ENCODE data around the gene PRUNE2. TPM values are rescaled to one million over a fixed set of nuclear protein-coding genes. Genes with fewer than 3 reads are reported as not detected.

The PRUNE2 gene
- polyA plus RNA-seq, 1 of the 3 experiments (the other 2 are of a cell fraction): 13.0 TPM

DNA sequence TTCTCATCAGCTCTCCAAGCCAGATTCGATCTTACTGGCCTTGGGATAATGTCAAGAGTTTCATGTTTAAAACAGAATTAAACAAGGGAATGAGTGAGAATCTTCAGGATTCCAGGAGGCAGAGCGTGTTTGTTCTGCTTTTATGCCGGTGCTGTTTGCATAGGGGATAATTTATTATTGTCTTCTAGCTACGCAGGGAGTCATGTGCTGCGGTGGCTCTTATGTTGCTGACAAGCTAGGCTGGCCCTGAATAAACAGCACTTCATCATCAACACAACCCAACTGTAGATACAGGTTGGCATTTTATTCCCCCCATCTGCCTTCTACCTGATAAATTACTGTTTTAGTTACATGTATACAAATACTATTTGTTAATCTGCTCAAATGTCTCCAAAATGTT lies 188.7 kb downstream of the PRUNE2 start:
- Histone ChIP-seq H3K27me3 (ENCODE audit: insufficient read depth) (peaks cover 38% of the 10 kb centered on the region), H3K9me2 (no peaks in the 10 kb centered on the region), H3K36me3 (replicated peaks in 1 of 2; ENCODE audit: control insufficient read depth in 1 of 2, insufficient read depth in 2 of 2, low read length in 1 of 2) (no peaks in the 10 kb centered on the region), H3K9me3 (no peaks in the 10 kb centered on the region), H3K4me2 (no peak overlapping the region), H3K79me2 (ENCODE audit: insufficient read depth) (no peaks in the 10 kb centered on the region), H3K4me3 (ENCODE audit: low read depth in 2 of 2, low read length in 1 of 2) (no peak overlapping the region), H3K9ac (no peak overlapping the region), H4K20me1 (ENCODE audit: insufficient read depth) (no peaks in the 10 kb centered on the region), H3K27ac (ENCODE audit: low read depth in 2 of 2, low read length in 1 of 2) (no peak overlapping the region), H3F3A (replicated peaks; ENCODE audit: insufficient read depth) (no peaks in the 10 kb centered on the region), H2AFZ (ENCODE audit: low read depth) (no peak overlapping the region), H3K4me1 (ENCODE audit: control insufficient read depth in 1 of 2, insufficient read depth in 2 of 2, low read depth in 1 of 2, low read length in 1 of 2) (no peaks in the 10 kb centered on the region)
- WGBS (ENCODE audit: low lambda C conversion rate): 7% methylated on average over 5 of the region's 5 CpGs
- ChIA-PET CTCF (no interaction called here), POLR2A (no interaction called here)
- no peak for DNase-seq
- TF ChIP-seq, protein P1, sequence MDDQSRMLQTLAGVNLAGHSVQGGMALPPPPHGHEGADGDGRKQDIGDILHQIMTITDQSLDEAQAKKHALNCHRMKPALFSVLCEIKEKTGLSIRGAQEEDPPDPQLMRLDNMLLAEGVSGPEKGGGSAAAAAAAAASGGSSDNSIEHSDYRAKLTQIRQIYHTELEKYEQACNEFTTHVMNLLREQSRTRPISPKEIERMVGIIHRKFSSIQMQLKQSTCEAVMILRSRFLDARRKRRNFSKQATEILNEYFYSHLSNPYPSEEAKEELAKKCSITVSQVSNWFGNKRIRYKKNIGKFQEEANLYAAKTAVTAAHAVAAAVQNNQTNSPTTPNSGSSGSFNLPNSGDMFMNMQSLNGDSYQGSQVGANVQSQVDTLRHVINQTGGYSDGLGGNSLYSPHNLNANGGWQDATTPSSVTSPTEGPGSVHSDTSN (IDR thresholded peaks at IDR 0.05): no peak
- TF ChIP-seq RXRA (IDR thresholded peaks at IDR 0.05; ENCODE audit: borderline replicate concordance, low read depth) (no peak), RFX5 (IDR thresholded peaks at IDR 0.05; ENCODE audit: low read length) (no peak), CHD2 (IDR thresholded peaks at IDR 0.05; ENCODE audit: low read length, partially characterized antibody) (no peak), GABPA (IDR thresholded peaks at IDR 0.05; ENCODE audit: low read depth) (no peak)
- TF ChIP-seq, protein P2, sequence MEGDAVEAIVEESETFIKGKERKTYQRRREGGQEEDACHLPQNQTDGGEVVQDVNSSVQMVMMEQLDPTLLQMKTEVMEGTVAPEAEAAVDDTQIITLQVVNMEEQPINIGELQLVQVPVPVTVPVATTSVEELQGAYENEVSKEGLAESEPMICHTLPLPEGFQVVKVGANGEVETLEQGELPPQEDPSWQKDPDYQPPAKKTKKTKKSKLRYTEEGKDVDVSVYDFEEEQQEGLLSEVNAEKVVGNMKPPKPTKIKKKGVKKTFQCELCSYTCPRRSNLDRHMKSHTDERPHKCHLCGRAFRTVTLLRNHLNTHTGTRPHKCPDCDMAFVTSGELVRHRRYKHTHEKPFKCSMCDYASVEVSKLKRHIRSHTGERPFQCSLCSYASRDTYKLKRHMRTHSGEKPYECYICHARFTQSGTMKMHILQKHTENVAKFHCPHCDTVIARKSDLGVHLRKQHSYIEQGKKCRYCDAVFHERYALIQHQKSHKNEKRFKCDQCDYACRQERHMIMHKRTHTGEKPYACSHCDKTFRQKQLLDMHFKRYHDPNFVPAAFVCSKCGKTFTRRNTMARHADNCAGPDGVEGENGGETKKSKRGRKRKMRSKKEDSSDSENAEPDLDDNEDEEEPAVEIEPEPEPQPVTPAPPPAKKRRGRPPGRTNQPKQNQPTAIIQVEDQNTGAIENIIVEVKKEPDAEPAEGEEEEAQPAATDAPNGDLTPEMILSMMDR (IDR thresholded peaks at IDR 0.05): no peak
- TF ChIP-seq, protein P3, sequence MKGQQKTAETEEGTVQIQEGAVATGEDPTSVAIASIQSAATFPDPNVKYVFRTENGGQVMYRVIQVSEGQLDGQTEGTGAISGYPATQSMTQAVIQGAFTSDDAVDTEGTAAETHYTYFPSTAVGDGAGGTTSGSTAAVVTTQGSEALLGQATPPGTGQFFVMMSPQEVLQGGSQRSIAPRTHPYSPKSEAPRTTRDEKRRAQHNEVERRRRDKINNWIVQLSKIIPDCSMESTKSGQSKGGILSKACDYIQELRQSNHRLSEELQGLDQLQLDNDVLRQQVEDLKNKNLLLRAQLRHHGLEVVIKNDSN (IDR thresholded peaks at IDR 0.05; ENCODE audit: borderline replicate concordance, low read depth): no peak

DNA sequence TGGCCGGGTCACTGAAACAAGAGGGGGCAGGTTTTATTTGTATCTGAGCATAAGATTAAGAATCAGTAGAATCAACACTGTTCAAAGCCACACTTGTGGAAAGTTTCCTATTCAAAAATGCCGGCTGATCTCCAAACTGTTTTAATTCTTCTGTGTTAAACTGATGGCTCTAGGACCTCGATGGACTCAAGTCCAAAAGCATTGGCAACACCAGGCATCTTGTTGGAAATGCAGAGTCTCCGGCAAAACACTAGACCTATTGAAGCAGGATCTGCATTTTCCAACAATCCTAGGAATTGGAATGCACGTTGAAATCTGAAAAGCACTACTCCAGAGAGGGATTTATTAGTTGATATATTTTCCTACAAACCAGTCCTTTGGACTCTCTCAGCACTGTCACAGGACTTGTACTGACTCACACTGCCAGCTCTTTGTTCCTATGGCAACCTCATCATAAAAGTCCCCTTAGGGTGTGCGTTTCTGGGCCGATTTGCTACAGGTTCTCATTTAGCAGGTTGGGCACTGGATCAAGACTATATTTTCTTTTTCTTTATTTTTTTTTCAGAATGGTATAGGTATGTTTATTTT lies 189.7 kb downstream of the PRUNE2 start:
- Histone ChIP-seq H3K4me2 (no peak overlapping the region), H3K4me3 (ENCODE audit: low read depth in 2 of 2, low read length in 1 of 2) (no peak overlapping the region), H2AFZ (ENCODE audit: low read depth) (no peak overlapping the region), H3K27me3 (ENCODE audit: insufficient read depth) (peaks cover 44% of the 10 kb centered on the region), H3F3A (replicated peaks; ENCODE audit: insufficient read depth) (no peaks in the 10 kb centered on the region), H3K9me3 (no peaks in the 10 kb centered on the region), H4K20me1 (ENCODE audit: insufficient read depth) (no peaks in the 10 kb centered on the region), H3K4me1 (ENCODE audit: control insufficient read depth in 1 of 2, insufficient read depth in 2 of 2, low read depth in 1 of 2, low read length in 1 of 2) (no peaks in the 10 kb centered on the region), H3K36me3 (replicated peaks in 1 of 2; ENCODE audit: control insufficient read depth in 1 of 2, insufficient read depth in 2 of 2, low read length in 1 of 2) (no peaks in the 10 kb centered on the region), H3K9me2 (no peaks in the 10 kb centered on the region), H3K27ac (ENCODE audit: low read depth in 2 of 2, low read length in 1 of 2) (no peak overlapping the region), H3K79me2 (ENCODE audit: insufficient read depth) (no peaks in the 10 kb centered on the region), H3K9ac (no peak overlapping the region)
- ChIA-PET POLR2A (no interaction called here), CTCF (no interaction called here)
- DNase-seq: no peak
- WGBS (ENCODE audit: low lambda C conversion rate): 8% methylated on average over 7 of the region's 7 CpGs
- no peak for TF ChIP-seq GATA2 (CRISPR knock-in tag; IDR thresholded peaks at IDR 0.05)
- TF ChIP-seq RAD21 (IDR thresholded peaks at IDR 0.05; ENCODE audit: low read length): no peak
- TF ChIP-seq ELF1 (IDR thresholded peaks at IDR 0.05): no peak
- no peak for TF ChIP-seq EZH2phosphoT487 (IDR thresholded peaks at IDR 0.05; ENCODE audit: borderline replicate concordance, low read depth)
- TF ChIP-seq, protein P4, sequence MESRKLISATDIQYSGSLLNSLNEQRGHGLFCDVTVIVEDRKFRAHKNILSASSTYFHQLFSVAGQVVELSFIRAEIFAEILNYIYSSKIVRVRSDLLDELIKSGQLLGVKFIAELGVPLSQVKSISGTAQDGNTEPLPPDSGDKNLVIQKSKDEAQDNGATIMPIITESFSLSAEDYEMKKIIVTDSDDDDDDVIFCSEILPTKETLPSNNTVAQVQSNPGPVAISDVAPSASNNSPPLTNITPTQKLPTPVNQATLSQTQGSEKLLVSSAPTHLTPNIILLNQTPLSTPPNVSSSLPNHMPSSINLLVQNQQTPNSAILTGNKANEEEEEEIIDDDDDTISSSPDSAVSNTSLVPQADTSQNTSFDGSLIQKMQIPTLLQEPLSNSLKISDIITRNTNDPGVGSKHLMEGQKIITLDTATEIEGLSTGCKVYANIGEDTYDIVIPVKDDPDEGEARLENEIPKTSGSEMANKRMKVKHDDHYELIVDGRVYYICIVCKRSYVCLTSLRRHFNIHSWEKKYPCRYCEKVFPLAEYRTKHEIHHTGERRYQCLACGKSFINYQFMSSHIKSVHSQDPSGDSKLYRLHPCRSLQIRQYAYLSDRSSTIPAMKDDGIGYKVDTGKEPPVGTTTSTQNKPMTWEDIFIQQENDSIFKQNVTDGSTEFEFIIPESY (IDR thresholded peaks at IDR 0.05; ENCODE audit: borderline replicate concordance, low read depth): no peak
- TF ChIP-seq, protein P5, sequence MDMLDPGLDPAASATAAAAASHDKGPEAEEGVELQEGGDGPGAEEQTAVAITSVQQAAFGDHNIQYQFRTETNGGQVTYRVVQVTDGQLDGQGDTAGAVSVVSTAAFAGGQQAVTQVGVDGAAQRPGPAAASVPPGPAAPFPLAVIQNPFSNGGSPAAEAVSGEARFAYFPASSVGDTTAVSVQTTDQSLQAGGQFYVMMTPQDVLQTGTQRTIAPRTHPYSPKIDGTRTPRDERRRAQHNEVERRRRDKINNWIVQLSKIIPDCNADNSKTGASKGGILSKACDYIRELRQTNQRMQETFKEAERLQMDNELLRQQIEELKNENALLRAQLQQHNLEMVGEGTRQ (IDR thresholded peaks at IDR 0.05; ENCODE audit: borderline replicate concordance, low read depth, low read length): no peak
- TF ChIP-seq SMC3 (IDR thresholded peaks at IDR 0.05; ENCODE audit: low read depth, low read length): no peak
- TF ChIP-seq TEAD4 (IDR thresholded peaks at IDR 0.05; ENCODE audit: borderline replicate concordance, insufficient read depth): no peak
- TF ChIP-seq GABPA (IDR thresholded peaks at IDR 0.05; ENCODE audit: low read depth): no peak
- no peak for TF ChIP-seq MXI1 (IDR thresholded peaks at IDR 0.05; ENCODE audit: low read depth, low read length)
- no peak for TF ChIP-seq RXRA (IDR thresholded peaks at IDR 0.05; ENCODE audit: borderline replicate concordance, low read depth)
- TF ChIP-seq, protein P1 (IDR thresholded peaks at IDR 0.05): no peak
- no peak for TF ChIP-seq JUND (IDR thresholded peaks at IDR 0.05)
- no peak for TF ChIP-seq NRF1 (IDR thresholded peaks at IDR 0.05; ENCODE audit: low read depth, low read length)
- no peak for TF ChIP-seq FOSL2 (IDR thresholded peaks at IDR 0.05; ENCODE audit: borderline replicate concordance, low read depth)
- TF ChIP-seq, protein P6, sequence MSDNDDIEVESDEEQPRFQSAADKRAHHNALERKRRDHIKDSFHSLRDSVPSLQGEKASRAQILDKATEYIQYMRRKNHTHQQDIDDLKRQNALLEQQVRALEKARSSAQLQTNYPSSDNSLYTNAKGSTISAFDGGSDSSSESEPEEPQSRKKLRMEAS (IDR thresholded peaks at IDR 0.05; ENCODE audit: low read depth): no peak
